ENCODE data around the gene KLHL40. TPM values are rescaled to one million over a fixed set of nuclear protein-coding genes. Genes with fewer than 3 reads are reported as not detected.

The KLHL40 gene
- total RNA-seq, 1 donor from 2014 or later, result 0.12 TPM

DNA sequence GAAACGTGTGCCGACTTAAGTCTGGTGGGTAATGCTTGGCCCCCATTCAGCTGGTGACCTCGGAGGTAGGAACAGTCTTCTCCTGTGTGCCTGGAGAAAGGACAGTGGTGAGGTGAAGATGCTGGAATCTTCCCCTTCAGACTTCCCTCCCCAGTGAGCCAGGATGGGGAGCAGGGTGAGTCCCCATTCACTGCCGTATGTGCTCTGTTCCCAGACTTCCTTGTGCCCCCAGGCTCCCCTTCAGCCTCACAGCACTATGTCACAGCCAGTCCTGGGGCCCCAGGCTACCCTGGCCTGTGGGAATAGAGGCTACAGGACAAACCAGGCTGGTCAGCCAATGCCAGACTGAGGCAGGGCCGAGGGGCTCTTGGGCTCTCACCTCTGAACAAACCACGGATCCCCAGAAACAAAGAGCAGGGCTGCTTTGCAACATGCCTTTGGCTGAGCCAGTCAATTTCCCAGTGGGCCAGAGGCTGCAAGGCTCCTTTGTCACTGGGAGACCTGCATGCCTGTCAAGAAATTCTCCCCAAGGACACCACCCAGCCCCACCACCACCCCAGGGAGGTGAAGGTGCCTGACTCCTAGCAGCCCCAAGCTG, 49.0 kb downstream of the KLHL40 start:
- Mint-ChIP-seq H3K36me3 (no peaks in the 10 kb centered on the region), H3K27me3 (no peaks in the 10 kb centered on the region), H3K4me1 (ENCODE audit: unreplicated experiment) (peaks cover 8% of the 10 kb centered on the region), H3K4me3 (no peak overlapping the region), H3K27ac (no peak overlapping the region), H3K9me3 (no peaks in the 10 kb centered on the region)
- TF ChIP-seq, protein P1, sequence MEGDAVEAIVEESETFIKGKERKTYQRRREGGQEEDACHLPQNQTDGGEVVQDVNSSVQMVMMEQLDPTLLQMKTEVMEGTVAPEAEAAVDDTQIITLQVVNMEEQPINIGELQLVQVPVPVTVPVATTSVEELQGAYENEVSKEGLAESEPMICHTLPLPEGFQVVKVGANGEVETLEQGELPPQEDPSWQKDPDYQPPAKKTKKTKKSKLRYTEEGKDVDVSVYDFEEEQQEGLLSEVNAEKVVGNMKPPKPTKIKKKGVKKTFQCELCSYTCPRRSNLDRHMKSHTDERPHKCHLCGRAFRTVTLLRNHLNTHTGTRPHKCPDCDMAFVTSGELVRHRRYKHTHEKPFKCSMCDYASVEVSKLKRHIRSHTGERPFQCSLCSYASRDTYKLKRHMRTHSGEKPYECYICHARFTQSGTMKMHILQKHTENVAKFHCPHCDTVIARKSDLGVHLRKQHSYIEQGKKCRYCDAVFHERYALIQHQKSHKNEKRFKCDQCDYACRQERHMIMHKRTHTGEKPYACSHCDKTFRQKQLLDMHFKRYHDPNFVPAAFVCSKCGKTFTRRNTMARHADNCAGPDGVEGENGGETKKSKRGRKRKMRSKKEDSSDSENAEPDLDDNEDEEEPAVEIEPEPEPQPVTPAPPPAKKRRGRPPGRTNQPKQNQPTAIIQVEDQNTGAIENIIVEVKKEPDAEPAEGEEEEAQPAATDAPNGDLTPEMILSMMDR (conservative IDR thresholded peaks at IDR 0.05), result no peak
- no peak for DNase-seq (ENCODE audit: extremely low spot score, unreplicated experiment)

- Mint-ChIP-seq H3K36me3 (no peaks in the 10 kb centered on the region), H3K4me3 (no peak overlapping the region), H3K4me1 (ENCODE audit: unreplicated experiment) (peaks cover 8% of the 10 kb centered on the region), H3K27me3 (no peaks in the 10 kb centered on the region), H3K27ac (no peak overlapping the region), H3K9me3 (no peaks in the 10 kb centered on the region)
- TF ChIP-seq, protein P1 (conservative IDR thresholded peaks at IDR 0.05), result no peak
- DNase-seq (ENCODE audit: extremely low spot score, unreplicated experiment), result no peak
Measured at GRCh38 chr3:42735019-42735418, 49.7 kb downstream of the KLHL40 start.

GRCh38 chr3:42735615-42736014, 50.3 kb downstream of the KLHL40 start:
- Mint-ChIP-seq H3K4me1 (ENCODE audit: unreplicated experiment) (peaks cover 8% of the 10 kb centered on the region), H3K9me3 (no peaks in the 10 kb centered on the region), H3K27ac (no peak overlapping the region), H3K27me3 (peaks cover 2% of the 10 kb centered on the region), H3K4me3 (no peak overlapping the region), H3K36me3 (no peaks in the 10 kb centered on the region)
- no peak for DNase-seq (ENCODE audit: extremely low spot score, unreplicated experiment)
- TF ChIP-seq, protein P1 (conservative IDR thresholded peaks at IDR 0.05), result no peak

DNA sequence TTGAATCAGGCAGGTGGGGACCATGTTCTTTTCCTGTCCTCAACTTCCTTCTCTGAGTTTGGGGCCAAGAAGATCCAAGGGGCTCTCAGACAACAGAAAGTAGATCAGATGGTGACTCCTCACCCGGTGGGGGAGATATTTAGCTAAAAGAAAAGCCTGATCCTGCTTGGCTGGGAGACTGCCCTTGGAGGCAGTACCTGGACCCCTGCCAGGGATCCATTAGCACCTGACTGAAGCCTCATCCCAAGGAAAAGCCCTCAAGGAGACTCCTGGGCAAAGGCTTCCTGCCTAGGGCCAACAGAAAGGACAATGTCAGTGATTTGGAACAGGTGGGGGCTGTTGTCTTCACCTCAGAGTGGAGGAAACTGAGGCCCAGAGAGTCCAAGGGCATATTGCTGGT, 50.7 kb downstream of the KLHL40 start:
- H3K27ac Mint-ChIP-seq, result no peak overlapping the region
- H3K9me3 Mint-ChIP-seq, result no peaks in the 10 kb centered on the region
- H3K27me3 Mint-ChIP-seq, result peaks cover 6% of the 10 kb centered on the region
- DNase-seq (ENCODE audit: extremely low spot score, unreplicated experiment), result no peak
- TF ChIP-seq, protein P1 (conservative IDR thresholded peaks at IDR 0.05), result no peak
- H3K36me3 Mint-ChIP-seq, result no peaks in the 10 kb centered on the region
- no peak overlapping the region for H3K4me3 Mint-ChIP-seq
- H3K4me1 Mint-ChIP-seq (ENCODE audit: unreplicated experiment), result peaks cover 8% of the 10 kb centered on the region

DNA sequence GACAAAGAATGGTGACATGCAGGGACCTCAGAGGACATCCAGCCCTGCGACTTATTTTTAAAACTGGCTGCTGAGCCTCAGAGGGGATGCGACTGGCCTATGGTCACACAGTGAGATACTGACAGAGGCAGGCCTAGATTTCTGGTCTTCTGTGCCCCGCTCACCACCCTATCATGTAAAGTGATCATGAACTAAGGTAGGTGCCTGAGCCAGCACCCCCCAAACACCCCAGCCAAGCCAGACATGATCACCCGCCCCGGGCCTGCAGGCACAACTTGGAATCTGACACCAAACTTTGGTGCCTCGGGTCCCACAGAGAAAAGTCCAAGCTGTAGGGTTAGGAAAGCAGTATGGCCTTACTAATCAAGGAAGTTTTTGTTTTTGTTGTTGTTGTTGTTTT, 51.2 kb downstream of the KLHL40 start:
- no peak overlapping the region for H3K27ac Mint-ChIP-seq
- H3K36me3 Mint-ChIP-seq, result no peaks in the 10 kb centered on the region
- H3K4me1 Mint-ChIP-seq (ENCODE audit: unreplicated experiment), result peaks cover 8% of the 10 kb centered on the region
- H3K4me3 Mint-ChIP-seq, result no peak overlapping the region
- H3K9me3 Mint-ChIP-seq, result no peaks in the 10 kb centered on the region
- DNase-seq (ENCODE audit: extremely low spot score, unreplicated experiment), result no peak
- peaks cover 9% of the 10 kb centered on the region for H3K27me3 Mint-ChIP-seq
- TF ChIP-seq, protein P1 (conservative IDR thresholded peaks at IDR 0.05), result no peak

Data from type B pancreatic cell (in vitro differentiated cells).